RKO (cell line): ENCODE results near the gene TMEM131.
A peak's percentile ranks its signal among the peaks of the same experiment; 100 is the strongest.
"Not testable (repeated sequence)": the region's sequence is repeated elsewhere in the genome, so short reads cannot be mapped to it uniquely, and the experiment has no call there.

Experiments
- DNase-seq: peaks from one replicate; pipeline ENCODE4 v3.0.0-alpha.2; 2016; ENCODE audit warnings: low spot score

Gene TMEM131

GRCh38 chr2:97911922-97912575, 83.7 kb downstream of the TMEM131 start:
- DNase-seq: no peak

DNA sequence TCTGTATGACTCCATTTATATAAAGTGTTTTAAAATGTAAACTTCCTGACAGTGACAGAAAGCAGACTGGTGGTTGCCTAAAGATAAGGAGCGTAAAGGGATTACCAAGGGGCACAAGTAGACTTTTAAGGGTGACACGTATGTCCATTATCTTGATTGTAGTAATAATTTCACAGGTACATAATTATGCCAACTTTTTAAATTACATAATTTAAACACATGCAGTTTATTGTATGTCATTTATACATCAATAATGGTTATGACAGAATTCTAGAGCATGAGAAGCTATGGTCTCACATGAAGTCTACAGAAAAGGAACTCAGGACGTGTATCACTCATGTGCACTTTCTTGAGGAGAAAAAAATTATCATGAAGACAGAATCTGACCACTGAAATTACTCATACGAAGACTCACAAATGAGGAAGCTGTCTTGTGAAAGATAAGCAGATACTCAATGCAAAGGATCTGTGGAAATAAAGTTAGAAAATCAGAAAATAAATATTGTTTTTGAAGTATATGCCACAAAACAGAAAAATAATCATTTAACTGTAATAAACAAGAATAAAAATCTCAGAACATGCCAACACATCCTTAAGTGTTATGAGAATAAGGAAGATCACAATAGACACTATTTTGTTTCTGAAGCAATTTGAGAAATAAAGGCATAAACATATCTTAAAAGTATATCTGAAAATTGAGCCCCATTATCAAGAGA, 84.4 kb downstream of the TMEM131 start:
- DNase-seq: peak; percentile 9

DNA sequence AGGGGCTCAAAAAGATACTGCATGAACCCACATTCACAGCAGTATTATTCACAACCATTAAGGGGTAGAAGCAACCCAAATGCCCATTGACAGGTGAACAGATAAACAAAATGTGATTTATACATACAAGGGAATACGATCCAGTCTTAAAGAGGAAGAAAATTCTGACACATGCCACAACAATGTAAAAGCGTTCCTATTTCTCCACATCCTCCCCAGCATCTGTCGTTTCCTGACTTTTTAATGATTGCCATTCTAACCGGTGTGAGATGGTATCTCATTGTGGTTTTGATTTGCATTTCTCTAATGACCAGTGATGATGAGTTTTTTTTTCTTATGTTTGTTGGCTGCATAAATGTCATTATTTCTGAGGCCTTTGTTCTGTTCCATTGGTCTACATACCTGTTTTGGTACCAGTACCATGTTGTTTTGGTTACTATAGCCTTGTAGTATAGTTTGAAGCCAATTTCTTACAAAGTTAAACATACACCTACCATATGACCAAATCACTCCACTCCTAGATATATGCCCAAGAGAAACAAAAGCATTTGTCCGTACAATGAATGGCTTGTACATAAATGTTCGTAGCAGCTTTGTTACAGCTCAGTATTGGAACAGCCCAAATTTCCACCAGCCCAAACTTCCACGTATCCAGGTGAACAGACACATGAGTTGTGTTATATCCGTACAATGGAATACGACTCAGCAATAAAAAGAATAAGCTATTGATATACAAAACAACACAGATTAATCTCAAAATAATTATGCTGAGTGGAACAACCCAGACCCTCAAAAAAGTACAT, 85.1 kb downstream of the TMEM131 start:
- DNase-seq: no peak

DNA sequence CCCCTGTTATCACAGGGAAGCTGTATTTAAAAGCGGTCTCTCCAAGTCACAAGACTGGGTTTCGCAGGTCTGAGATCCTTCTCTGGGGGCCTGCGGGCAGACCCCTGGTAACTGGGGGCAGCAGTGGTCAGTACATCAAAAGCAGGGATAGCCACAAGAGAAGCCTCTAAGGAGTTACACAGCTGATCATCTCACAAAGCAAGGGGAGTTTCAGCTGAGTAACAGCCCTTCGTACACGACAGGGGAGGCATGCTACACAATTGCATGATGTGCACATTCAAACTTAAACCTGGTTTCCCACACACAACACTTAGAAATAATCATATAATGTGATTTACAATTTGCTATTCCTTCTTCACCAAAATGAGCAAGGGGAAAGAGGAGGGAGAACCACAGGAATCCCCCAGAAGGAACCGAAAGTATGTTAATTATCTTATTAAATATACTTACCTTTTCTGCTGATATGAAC, 87.5 kb downstream of the TMEM131 start:
- DNase-seq: no peak

DNA sequence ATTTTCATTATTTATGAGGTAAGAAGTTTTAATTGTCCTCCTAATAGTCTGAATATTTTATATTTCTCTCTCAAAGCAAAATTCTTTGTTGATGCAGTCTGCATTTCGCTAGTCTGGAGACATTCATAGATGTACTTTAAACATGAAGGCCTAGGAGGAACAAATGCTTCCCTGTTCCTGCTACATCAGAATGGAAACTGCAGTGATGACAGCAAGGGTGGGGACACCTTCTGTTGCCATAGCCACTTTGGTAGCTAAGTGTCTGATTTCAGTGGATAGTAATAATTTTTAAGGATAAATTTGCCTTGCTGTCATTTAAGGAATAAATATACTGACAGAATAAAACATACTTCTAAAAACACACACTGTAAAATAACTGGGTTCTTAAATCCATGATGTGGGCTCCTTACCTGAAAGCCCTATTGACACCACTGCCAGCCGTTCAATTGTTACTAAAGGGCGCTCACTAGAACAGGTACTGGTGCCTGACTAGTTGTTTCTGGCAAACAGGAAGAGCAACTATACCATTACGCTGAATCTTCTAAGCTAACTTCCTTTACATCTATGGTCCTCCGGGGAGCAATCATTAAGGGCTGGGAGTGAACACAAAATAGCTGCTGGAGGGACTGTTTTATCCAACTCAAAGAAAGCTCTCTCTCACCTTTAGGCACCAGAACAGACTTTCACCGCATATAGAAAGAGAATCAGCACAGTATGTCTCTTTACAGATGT, 88.2 kb downstream of the TMEM131 start:
- DNase-seq: no peak

DNA sequence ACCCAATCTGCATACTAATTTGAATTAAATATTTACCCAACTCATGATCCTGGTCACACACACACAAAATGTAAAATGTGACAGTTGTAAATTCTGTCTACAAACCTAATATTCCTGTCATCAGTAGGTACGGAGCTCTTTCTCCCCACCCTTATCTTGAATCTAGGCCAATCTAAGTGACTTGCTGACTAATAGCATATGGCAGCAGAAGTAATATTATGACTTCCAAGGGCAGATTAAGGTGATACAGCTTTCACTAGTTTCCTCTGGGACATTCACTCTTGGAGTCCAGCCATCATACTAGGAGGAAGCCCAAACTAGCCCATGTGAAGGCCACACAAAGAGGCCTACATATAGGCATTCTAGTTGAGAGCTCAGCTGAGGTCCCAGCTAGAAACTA, 89.4 kb downstream of the TMEM131 start:
- no peak for DNase-seq

- no peak for DNase-seq
Measured at GRCh38 chr2:97905294-97905693, 90.5 kb downstream of the TMEM131 start.

GRCh38 chr2:97901862-97902261, 93.9 kb downstream of the TMEM131 start:
- DNase-seq: no peak

GRCh38 chr2:97900806-97901205, 94.9 kb downstream of the TMEM131 start:
- no peak for DNase-seq

DNA sequence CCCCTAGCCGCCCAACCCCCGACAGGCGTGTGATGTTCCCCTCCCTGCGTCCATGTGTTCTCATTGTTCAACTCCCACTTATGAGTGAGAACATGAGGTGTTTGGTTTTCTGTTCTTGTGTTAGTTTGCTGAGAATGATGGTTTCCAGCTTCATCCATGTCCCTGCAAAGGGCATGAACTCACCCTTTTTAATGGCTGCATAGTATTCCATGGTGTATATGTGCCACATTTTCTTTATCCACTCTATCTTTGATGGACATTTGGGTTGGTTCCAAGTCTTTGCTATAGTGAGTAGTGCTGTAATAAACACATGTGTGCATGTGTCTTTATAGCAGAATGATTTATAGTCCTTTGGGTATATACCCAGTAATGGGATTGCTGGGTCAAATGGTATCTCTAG, 102.7 kb downstream of the TMEM131 start:
- not testable (repeated sequence) for DNase-seq

DNA sequence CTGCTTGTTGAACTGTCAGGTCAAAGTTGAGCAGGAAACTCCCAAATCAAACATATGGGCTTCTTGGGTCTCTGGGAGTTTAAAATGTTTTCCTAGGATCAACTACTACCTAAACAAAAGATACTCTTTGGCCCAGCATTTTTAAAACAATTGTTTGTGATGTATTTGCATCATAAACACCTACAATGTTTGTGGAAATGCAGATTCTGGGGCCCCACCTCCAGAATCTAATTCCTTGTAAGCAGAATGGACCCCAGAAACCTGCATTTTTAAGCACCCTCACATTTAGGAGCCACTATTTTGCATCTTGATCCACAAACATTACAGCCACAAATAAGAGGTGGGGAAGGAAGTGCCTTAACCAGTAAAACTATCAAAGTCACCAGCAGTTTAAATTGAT, 104.1 kb downstream of the TMEM131 start:
- DNase-seq: no peak

- no peak for DNase-seq
Measured at GRCh38 chr2:97889156-97889555, 106.6 kb downstream of the TMEM131 start.

- no peak for DNase-seq
Measured at GRCh38 chr2:97885841-97886240, 109.9 kb downstream of the TMEM131 start.

DNA sequence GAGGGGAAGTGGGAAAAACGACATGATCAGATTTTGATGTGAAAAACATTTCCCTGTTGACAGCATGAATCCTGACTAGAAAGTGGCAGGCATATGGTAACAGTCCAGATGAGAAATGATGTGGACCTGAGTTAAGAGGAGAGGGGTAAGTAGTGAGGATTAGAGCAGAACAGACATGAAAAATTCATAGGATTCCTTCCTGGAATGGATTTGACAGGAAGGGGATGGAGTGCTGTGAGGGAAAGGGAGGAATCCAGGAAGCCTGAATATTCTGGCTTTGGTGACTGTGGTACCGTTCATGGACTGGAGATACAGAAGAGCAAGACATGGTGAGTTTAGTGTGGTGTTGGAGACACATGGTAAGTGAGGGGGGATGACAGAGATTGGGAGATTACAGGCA, 115.4 kb downstream of the TMEM131 start:
- no peak for DNase-seq

GRCh38 chr2:97878865-97879264, 116.9 kb downstream of the TMEM131 start:
- no peak for DNase-seq

DNA sequence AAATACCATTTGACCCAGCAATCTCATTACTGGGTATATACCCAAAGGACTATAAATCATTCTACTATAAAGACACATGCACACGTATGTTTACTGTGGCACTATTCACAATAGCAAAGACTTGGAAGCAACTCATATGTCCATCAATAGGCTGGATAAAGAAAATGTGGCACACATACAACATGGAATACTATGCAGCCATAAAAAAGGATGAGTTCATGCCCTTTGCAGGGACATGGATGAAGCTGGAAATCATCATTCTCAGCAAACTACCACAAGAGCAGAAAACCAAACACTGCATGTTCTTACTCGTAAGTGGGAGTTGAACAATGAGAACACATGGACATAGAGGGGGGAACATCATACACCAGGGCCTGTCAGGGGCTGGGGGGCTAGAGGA, 117.4 kb downstream of the TMEM131 start:
- not testable (repeated sequence) for DNase-seq

DNA sequence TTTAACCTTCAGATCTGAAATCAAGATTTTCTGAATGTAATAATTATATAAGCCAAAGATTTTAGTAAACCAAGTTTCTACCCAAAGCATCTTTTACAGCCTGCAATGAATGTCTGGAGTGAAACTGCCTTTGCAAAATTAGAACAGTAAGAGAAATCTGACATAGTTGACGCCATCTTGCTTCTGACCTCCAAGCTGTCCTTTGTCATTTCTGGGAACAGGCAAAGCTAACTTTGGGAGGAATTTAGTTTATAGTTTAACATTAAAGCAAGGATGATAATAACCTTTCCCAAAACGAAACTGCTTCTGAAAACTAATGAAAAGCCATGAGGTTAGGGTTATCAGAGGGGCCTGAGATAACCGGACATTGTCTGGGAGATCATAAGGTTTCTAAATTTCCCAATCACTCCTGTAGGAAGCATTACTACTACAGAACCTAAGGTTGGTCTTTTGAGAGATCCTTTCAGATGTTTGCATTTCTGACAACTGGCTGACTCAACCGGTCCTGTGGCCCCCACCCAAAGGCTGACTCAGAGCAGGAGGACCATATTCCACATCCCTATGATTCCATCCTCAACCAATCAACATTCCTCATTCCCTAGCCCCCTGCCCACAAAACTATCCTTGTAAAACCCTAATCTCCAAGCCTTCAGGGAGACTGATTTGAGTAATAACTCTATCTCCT, 124.5 kb downstream of the TMEM131 start:
- peak; percentile 39 for DNase-seq

DNA sequence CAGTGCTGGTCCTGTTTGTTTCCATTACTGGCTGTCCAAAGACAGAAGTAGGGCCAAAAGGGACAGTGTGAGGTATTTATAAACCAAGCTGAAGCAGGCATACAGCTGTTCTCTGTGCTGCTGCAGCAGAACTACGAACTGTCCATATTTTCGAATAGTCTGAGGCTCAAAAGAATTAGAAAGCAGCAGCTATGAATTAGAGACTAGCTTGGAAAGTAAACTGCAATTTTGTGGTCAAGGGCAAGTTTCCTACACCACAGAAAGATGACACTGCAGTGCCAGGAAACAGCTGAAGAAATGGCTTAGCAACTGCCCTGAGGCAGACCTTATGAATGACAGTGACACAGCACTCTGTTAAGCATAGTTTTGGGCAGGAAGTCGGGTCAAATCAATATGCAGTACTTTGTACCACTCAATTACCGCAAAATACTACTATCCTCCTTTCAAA, 125.3 kb downstream of the TMEM131 start:
- peak; percentile 31 for DNase-seq

- DNase-seq: no peak
Measured at GRCh38 chr2:97869722-97870346, 125.9 kb downstream of the TMEM131 start.

- DNase-seq: peak; percentile 88
Measured at GRCh38 chr2:97868986-97869721, 126.6 kb downstream of the TMEM131 start.
